Measurements from ENCODE around the gene AUTS2. TPM values are rescaled to one million over a fixed set of nuclear protein-coding genes. Genes with fewer than 3 reads are reported as not detected.

Gene AUTS2
- total RNA-seq, 1 experiment from 2014 or later: 50.0 TPM

- TF ChIP-seq STAT6 (CRISPR knock-in tag; conservative IDR thresholded peaks at IDR 0.05; ENCODE audit: low read depth): no peak
- TF ChIP-seq PRDM15 (CRISPR knock-in tag; IDR thresholded peaks at IDR 0.05): no peak
- no peak for TF ChIP-seq USF2 (CRISPR knock-in tag; IDR thresholded peaks at IDR 0.05)
- no peak for TF ChIP-seq ZNF281 (CRISPR knock-in tag; IDR thresholded peaks at IDR 0.05)
- no peak for TF ChIP-seq NR3C1 (CRISPR knock-in tag; conservative IDR thresholded peaks at IDR 0.05; ENCODE audit: low read depth)
- TF ChIP-seq OVOL2 (CRISPR knock-in tag; IDR thresholded peaks at IDR 0.05; ENCODE audit: borderline replicate concordance): no peak
- TF ChIP-seq IRF2 (CRISPR knock-in tag; IDR thresholded peaks at IDR 0.05; ENCODE audit: borderline replicate concordance, low read depth): no peak
- no peak for TF ChIP-seq SMAD4 (CRISPR knock-in tag; IDR thresholded peaks at IDR 0.05)
- no peak for TF ChIP-seq NFATC4 (CRISPR knock-in tag; IDR thresholded peaks at IDR 0.05)
- no peak for TF ChIP-seq JAZF1 (CRISPR knock-in tag; IDR thresholded peaks at IDR 0.05)
- no peak for TF ChIP-seq ATF1 (CRISPR knock-in tag; IDR thresholded peaks at IDR 0.05)
These were observed 140.9 kb downstream of the AUTS2 start (continued) for GRCh38 chr7:69739190-69739589.

DNA sequence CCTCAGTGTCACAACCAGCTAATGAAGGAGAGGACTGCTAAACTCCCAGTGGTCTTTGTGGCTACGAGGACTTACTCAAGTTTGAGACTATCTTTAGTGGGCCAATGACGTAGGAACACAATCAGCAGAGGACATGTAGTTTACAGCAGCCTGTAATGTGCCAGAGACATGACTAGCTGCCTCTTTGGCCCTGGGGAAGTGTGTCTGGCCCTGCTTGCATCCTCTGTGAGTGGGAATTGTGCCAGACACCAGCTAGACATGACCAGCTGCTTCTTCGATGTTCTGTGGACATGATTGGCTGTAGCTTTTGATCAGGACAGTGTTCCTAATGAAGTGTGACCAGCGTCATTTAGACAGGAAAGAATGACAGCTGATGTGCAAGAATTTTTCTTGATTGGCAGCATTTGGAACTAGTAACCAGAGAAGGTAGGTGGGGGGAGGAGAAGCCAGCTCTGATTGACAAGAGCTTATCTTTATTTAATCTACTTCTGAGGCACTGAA is 141.7 kb downstream of the AUTS2 start:
- Mint-ChIP-seq H3K9me3 (no peaks in the 10 kb centered on the region), H3K4me1 (peaks cover 43% of the 10 kb centered on the region), H3K36me3 (no peaks in the 10 kb centered on the region), H3K4me3 (no peak overlapping the region), H3K27ac (no peak overlapping the region; the same call in 1 of the 2 replicates), H3K27me3 (ENCODE audit: low read depth) (peaks cover 6% of the 10 kb centered on the region)
- CTCF ChIA-PET: no interaction called here
- DNase-seq (ENCODE audit: low spot score): no peak
- POLR2A ChIA-PET: no interaction called here
- no peak for ATAC-seq
- no peak for TF ChIP-seq RELA (CRISPR knock-in tag; IDR thresholded peaks at IDR 0.05; ENCODE audit: borderline replicate concordance)
- TF ChIP-seq, protein P1, sequence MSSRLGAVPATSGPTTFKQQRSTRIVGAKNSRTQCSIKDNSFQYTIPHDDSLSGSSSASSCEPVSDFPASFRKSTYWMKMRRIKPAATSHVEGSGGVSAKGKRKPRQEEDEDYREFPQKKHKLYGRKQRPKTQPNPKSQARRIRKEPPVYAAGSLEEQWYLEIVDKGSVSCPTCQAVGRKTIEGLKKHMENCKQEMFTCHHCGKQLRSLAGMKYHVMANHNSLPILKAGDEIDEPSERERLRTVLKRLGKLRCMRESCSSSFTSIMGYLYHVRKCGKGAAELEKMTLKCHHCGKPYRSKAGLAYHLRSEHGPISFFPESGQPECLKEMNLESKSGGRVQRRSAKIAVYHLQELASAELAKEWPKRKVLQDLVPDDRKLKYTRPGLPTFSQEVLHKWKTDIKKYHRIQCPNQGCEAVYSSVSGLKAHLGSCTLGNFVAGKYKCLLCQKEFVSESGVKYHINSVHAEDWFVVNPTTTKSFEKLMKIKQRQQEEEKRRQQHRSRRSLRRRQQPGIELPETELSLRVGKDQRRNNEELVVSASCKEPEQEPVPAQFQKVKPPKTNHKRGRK (CRISPR knock-in tag; IDR thresholded peaks at IDR 0.05; ENCODE audit: borderline replicate concordance): no peak
- no peak for TF ChIP-seq ZNF138 (CRISPR knock-in tag; conservative IDR thresholded peaks at IDR 0.05)
- no peak for TF ChIP-seq PRDM15 (CRISPR knock-in tag; IDR thresholded peaks at IDR 0.05)
- TF ChIP-seq ZNF671 (CRISPR knock-in tag; IDR thresholded peaks at IDR 0.05): no peak
- TF ChIP-seq CREB1 (CRISPR knock-in tag; IDR thresholded peaks at IDR 0.05): no peak
